Measurements from ENCODE around the gene FNDC3B. TPM values are rescaled to one million over a fixed set of nuclear protein-coding genes. Genes with fewer than 3 reads are reported as not detected.

FNDC3B gene
- total RNA-seq, 1 experiment from 2014 or later: 48.6 TPM

DNA sequence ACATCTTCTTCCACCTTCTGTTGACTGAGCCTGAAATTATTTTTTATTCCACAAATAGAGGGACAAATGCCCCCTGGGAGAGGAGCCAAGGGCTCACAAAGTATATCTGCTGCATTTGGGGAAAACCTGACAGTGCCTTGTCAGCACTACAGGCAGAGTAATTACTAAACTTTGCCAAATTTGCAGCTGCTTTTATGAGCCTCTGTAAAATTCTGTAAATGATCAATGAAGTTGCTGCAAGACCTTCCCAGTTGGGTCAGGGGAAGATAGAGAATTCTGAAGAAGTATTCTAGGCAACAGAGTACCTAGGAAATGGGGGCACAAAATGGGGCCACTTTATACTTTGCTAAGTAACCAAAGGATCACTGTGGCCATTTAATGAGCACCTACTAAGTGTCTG is 398.3 kb downstream of the FNDC3B start:
- Histone ChIP-seq H3K4me3 (ENCODE audit: low read length) (no peak overlapping the region), H3K36me3 (ENCODE audit: low read depth, low read length) (no peaks in the 10 kb centered on the region), H3K79me2 (ENCODE audit: low read length) (no peaks in the 10 kb centered on the region), H3K9me3 (ENCODE audit: low read length) (no peaks in the 10 kb centered on the region), H4K20me1 (ENCODE audit: low read length) (no peaks in the 10 kb centered on the region), H3K27ac (ENCODE audit: low read length) (no peak overlapping the region), H3K4me2 (ENCODE audit: low read length) (no peak overlapping the region), H3K9me2 (replicated peaks; ENCODE audit: low read length) (no peaks in the 10 kb centered on the region), H3K9ac (ENCODE audit: low read length) (no peak overlapping the region), H3F3A (ENCODE audit: low read length, unreplicated experiment) (no peaks in the 10 kb centered on the region), H2AFZ (ENCODE audit: low read length) (no peak overlapping the region), H3K4me1 (ENCODE audit: insufficient read depth, low read length) (no peaks in the 10 kb centered on the region), H3K27me3 (ENCODE audit: low read length) (no peaks in the 10 kb centered on the region)
- CTCF ChIA-PET: no interaction called here
- ATAC-seq: no peak
- intact Hi-C loops (cut with micrococcal nuclease): no loop called here
- no TSS peak for BruUV-seq (replicated peaks)
- TF ChIP-seq EZH2phosphoT487 (IDR thresholded peaks at IDR 0.05; ENCODE audit: borderline replicate concordance, low read length) (no peak), EZH2 (IDR thresholded peaks at IDR 0.05; ENCODE audit: low read length, unreplicated experiment) (no peak)
- TF ChIP-seq, protein P1, sequence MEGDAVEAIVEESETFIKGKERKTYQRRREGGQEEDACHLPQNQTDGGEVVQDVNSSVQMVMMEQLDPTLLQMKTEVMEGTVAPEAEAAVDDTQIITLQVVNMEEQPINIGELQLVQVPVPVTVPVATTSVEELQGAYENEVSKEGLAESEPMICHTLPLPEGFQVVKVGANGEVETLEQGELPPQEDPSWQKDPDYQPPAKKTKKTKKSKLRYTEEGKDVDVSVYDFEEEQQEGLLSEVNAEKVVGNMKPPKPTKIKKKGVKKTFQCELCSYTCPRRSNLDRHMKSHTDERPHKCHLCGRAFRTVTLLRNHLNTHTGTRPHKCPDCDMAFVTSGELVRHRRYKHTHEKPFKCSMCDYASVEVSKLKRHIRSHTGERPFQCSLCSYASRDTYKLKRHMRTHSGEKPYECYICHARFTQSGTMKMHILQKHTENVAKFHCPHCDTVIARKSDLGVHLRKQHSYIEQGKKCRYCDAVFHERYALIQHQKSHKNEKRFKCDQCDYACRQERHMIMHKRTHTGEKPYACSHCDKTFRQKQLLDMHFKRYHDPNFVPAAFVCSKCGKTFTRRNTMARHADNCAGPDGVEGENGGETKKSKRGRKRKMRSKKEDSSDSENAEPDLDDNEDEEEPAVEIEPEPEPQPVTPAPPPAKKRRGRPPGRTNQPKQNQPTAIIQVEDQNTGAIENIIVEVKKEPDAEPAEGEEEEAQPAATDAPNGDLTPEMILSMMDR (conservative IDR thresholded peaks at IDR 0.05; ENCODE audit: low read depth, low read length): no peak
- POLR2A ChIA-PET (ENCODE audit: unreplicated experiment): no interaction called here
- no peak for DNase-seq

DNA sequence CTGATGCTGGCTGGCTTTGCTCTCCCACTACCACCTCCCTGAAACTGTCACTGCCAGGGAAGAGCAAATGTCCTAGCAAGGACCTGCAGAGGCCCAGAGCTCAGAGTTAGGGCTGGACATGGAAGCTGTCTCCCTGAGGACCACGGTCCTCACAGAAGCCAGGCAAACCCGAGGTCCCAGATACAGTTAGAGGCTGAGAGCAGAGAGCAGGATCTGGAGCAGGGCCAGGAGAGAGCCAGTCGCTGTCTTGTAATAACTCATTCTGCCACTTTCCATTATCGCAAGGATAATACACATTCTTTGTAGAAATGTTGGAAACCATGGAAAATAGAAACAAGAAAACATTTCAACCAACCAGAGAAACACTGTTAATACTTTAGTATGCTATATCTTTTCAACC is 398.8 kb downstream of the FNDC3B start:
- H3K4me1 ChIP-seq (ENCODE audit: insufficient read depth, low read length): no peaks in the 10 kb centered on the region
- ATAC-seq (no peak), DNase-seq (no peak)
- intact Hi-C loops (cut with micrococcal nuclease): no loop called here
- TF ChIP-seq EZH2 (IDR thresholded peaks at IDR 0.05; ENCODE audit: low read length, unreplicated experiment): no peak
- TF ChIP-seq EZH2phosphoT487 (IDR thresholded peaks at IDR 0.05; ENCODE audit: borderline replicate concordance, low read length): no peak
- TF ChIP-seq, protein P1 (conservative IDR thresholded peaks at IDR 0.05; ENCODE audit: low read depth, low read length): no peak
- no peaks in the 10 kb centered on the region for H3K9me3 ChIP-seq (ENCODE audit: low read length)
- H3K36me3 ChIP-seq (ENCODE audit: low read depth, low read length): no peaks in the 10 kb centered on the region
- ChIA-PET POLR2A (ENCODE audit: unreplicated experiment) (no interaction called here), CTCF (no interaction called here)
- BruUV-seq (replicated peaks): no TSS peak
- no peaks in the 10 kb centered on the region for H3K79me2 ChIP-seq (ENCODE audit: low read length)
- no peak overlapping the region for H2AFZ ChIP-seq (ENCODE audit: low read length)
- H3F3A ChIP-seq (ENCODE audit: low read length, unreplicated experiment): no peaks in the 10 kb centered on the region
- no peak overlapping the region for H3K9ac ChIP-seq (ENCODE audit: low read length)
- H4K20me1 ChIP-seq (ENCODE audit: low read length): no peaks in the 10 kb centered on the region
- no peak overlapping the region for H3K4me2 ChIP-seq (ENCODE audit: low read length)
- no peaks in the 10 kb centered on the region for H3K9me2 ChIP-seq (replicated peaks; ENCODE audit: low read length)
- no peak overlapping the region for H3K4me3 ChIP-seq (ENCODE audit: low read length)
- no peaks in the 10 kb centered on the region for H3K27me3 ChIP-seq (ENCODE audit: low read length)
- no peak overlapping the region for H3K27ac ChIP-seq (ENCODE audit: low read length)

DNA sequence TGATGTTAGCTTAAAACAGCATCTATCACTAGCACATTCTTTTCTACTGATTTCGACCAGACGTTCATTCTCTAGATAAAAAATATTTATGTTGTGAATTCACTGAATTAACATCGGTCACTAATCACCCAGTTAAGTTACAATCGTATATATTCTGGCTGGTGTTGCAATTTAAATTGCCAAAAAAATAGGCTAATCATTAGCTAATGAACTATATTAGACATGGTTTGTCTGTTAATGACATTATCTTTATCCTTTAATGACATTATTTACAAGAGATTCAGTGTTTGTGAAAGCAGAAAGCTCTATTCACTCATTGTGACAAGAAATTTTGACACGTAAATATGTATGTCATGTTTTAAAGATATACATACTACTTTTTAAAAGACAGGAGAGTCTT is 402.2 kb downstream of the FNDC3B start:
- TF ChIP-seq, protein P1 (conservative IDR thresholded peaks at IDR 0.05; ENCODE audit: low read depth, low read length): no peak
- no peak for TF ChIP-seq EZH2 (IDR thresholded peaks at IDR 0.05; ENCODE audit: low read length, unreplicated experiment)
- TF ChIP-seq EZH2phosphoT487 (IDR thresholded peaks at IDR 0.05; ENCODE audit: borderline replicate concordance, low read length): no peak
- no TSS peak for BruUV-seq (replicated peaks)
- no peak overlapping the region for H2AFZ ChIP-seq (ENCODE audit: low read length)
- ATAC-seq (no peak), DNase-seq (no peak)
- no peaks in the 10 kb centered on the region for H3K79me2 ChIP-seq (ENCODE audit: low read length)
- intact Hi-C loops (cut with micrococcal nuclease): no loop called here
- no peak overlapping the region for H3K4me2 ChIP-seq (ENCODE audit: low read length)
- POLR2A ChIA-PET (ENCODE audit: unreplicated experiment): no interaction called here
- H3K27me3 ChIP-seq (ENCODE audit: low read length): no peaks in the 10 kb centered on the region; the same call in 1 of the 2 replicates
- no peak overlapping the region for H3K9ac ChIP-seq (ENCODE audit: low read length)
- no peak overlapping the region for H3K4me3 ChIP-seq (ENCODE audit: low read length)
- H3K9me3 ChIP-seq (ENCODE audit: low read length): no peaks in the 10 kb centered on the region
- no peaks in the 10 kb centered on the region for H3K36me3 ChIP-seq (ENCODE audit: low read depth, low read length)
- CTCF ChIA-PET: no interaction called here
- peaks cover 8% of the 10 kb centered on the region for H3K4me1 ChIP-seq (ENCODE audit: insufficient read depth, low read length)
- H3K9me2 ChIP-seq (replicated peaks; ENCODE audit: low read length): no peaks in the 10 kb centered on the region
- no peaks in the 10 kb centered on the region for H3F3A ChIP-seq (ENCODE audit: low read length, unreplicated experiment)
- H4K20me1 ChIP-seq (ENCODE audit: low read length): no peaks in the 10 kb centered on the region
- no peak overlapping the region for H3K27ac ChIP-seq (ENCODE audit: low read length)
